Right lobe of liver (tissue), 4 donors: ENCODE measurements around the gene LCE5A.

ENCODE experiments used
- POLR2A ChIP-seq: fragments of 450-650 bp; IDR thresholded peaks from one replicate; pipeline ENCODE4 v1.6.1; 2017; ENCODE audit warnings: antibody characterized with exemption, mild to moderate bottlenecking
- TF ChIP-seq, protein P1 (sequence below), 4 donors: fragments of 200-600 bp in 3 of 4; fragments of 450-650 bp in 1 of 4; IDR thresholded peaks; one replicate each; pipeline versions ENCODE4 v1.5.1 to v1.8.0; 2016 to 2022; ENCODE audit warnings: antibody characterized with exemption in 4 of 4, mild to moderate bottlenecking in 2 of 4
- donor health status: DM: no; HTN: no; CAD: no.
- donor health status: DM: no; HTN: no; CAD: no.
- donor health status: DM: no; HTN: yes; CAD: no.

GRCh38 chr1:152537496-152537895 lies 26.9 kb downstream of the LCE5A start:
- TF ChIP-seq, protein P1, sequence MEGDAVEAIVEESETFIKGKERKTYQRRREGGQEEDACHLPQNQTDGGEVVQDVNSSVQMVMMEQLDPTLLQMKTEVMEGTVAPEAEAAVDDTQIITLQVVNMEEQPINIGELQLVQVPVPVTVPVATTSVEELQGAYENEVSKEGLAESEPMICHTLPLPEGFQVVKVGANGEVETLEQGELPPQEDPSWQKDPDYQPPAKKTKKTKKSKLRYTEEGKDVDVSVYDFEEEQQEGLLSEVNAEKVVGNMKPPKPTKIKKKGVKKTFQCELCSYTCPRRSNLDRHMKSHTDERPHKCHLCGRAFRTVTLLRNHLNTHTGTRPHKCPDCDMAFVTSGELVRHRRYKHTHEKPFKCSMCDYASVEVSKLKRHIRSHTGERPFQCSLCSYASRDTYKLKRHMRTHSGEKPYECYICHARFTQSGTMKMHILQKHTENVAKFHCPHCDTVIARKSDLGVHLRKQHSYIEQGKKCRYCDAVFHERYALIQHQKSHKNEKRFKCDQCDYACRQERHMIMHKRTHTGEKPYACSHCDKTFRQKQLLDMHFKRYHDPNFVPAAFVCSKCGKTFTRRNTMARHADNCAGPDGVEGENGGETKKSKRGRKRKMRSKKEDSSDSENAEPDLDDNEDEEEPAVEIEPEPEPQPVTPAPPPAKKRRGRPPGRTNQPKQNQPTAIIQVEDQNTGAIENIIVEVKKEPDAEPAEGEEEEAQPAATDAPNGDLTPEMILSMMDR (IDR thresholded peaks at IDR 0.05), result no peak
- no peak for TF ChIP-seq POLR2A
